NCI-H2171 treated with DMSO at 0.1 percent for 48 hours (cell line): ENCODE data around the gene LRRFIP1.

ENCODE experiments used
- DNase-seq: peaks from one replicate; lab custom pipeline; 2025; lab: John Stamatoyannopoulos, UW

LRRFIP1 gene

DNA sequence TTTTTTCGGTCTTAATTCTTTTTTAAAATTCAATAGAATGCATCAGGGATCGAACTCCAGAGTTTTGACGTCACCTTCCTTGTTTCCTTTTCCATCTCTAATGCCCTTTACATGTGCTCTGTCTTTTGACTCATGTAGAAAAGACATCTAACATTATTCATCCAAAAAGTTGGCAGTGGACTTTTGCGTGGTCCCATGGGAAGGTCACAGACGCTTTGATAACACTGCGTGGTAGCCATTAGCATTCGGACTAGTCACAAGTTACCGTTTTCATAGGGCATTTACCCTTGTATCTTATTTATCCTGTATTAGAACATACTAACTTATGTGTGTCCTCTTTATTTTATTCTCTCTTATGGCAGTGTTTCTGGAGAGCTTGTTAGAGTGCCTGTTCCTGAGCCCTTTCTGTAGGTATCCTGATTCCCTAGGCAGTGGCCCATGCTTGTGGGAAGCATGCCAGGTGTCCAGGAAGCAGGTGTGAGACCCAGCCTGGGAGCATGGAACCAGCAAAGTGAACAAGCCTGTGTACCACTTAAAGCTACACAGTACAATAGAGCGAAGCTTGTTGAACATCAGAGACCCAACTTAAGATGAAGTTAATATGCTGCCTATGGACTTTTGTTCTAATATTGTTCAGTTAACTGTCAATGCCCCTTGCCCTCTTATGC lies 97.6 kb downstream of the LRRFIP1 start:
- DNase-seq, result no peak

DNA sequence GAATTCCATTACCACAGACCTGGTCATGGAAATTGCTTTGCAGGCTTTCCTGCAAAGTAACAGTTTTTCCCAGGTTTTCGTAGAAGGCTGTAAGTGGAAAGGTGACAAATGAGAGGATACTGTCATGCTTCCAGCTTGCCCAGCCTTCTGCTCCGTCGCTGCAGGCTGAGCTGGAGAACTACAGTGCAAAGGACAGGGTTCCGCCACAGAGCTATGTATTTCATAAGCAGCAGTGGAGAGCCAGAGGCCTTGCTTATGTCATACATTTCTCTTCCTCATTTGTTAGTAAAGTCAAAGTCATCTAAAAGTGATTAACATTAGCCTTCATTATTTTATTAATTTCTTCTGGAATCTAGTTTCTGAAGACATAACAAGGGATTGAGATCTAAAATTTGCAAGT lies 98.3 kb downstream of the LRRFIP1 start:
- DNase-seq, result no peak

DNA sequence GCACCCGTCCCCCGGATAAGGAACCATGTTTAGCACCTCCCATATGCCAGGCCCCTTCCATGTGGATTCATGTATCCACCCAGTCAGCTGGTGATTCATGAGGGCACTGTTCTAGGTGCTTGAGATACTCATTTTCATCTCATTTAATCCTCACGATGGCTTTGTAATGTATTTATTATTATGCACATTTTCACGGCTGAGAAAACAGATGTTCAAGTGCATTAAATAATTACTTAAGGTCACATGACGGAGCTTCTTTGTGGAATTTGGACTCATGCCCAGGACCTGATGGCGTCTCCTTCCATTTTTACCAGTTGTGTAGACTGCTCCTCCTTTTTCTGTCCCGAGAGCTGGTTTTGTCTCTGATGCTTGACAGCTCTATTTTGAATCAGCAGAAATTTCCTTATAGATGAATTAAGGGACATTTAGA lies 99.0 kb downstream of the LRRFIP1 start:
- DNase-seq, result peak; percentile 91

DNA sequence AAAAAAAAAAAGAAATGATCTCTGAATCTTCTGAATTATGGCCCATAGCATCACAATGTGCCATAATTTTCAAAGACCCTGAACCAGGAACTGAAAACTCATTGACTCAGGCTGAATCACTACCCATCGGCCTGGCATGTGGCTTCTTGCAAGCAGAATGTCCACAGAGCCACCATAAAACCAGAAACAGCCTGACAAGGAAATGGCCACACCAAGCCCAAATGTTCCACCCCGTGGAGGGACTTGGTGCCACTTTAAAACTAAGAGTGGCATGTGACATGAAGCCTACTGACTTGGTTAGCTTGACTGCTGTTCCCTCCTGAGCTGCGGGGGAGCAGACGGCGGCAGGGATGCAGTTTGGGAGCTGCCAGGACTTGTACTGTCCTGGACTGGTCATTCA lies 100.0 kb downstream of the LRRFIP1 start:
- no peak for DNase-seq

DNA sequence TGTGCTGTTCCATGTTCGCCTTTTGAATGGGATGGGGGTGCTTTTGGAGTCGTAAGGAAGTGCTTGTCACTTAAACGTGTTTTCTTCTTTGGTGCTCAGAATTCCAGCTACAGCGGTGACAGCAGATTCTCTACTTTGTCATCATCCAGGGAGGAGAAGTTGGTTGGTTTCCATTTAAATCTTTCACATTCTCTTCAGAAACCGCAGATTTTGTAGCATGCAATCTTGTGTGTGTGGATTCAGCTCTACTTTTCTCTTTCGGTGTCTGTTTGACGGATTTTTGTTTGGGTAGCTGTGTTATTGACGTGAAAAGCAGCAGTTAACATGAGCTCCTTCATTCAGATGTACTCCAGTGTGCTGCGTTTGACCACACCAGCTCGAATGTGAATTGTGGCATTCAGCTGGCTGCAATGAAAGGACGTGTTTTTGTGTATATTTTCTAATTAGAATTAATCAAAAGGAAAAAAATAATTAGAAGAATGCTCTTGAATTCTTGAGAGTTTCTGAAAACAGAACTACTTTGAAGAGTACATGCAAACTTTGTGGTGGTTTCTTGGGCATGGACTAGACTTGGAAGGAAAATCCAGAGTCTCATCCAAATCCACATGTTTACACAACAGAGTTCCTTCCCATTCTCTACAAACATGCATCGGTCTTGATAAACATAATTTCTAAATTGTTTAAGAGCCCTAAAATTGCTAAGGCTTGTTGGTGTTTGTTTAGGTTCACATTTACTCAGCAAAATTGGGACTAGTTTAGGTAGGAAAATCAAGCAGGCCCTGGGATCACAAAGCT lies 102.5 kb downstream of the LRRFIP1 start:
- no peak for DNase-seq

DNA sequence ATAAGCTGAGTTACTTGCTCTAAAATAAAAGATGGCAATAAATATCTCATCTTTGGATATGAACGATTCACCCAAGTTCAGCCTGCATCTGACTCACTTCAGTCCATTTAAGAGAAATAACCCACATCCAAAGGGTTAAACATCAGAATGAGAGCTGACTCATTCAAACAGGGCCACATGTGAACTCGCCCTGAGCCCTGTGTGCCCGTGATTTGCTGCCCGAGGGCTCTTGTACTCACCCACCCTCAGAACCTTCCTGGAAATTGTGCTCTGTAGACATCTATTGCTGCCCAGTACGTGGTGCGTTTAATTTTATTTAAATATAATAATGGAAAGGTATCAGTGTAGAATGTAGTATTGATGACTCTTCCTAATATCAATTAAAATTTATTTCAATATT lies 104.3 kb downstream of the LRRFIP1 start:
- no peak for DNase-seq

DNA sequence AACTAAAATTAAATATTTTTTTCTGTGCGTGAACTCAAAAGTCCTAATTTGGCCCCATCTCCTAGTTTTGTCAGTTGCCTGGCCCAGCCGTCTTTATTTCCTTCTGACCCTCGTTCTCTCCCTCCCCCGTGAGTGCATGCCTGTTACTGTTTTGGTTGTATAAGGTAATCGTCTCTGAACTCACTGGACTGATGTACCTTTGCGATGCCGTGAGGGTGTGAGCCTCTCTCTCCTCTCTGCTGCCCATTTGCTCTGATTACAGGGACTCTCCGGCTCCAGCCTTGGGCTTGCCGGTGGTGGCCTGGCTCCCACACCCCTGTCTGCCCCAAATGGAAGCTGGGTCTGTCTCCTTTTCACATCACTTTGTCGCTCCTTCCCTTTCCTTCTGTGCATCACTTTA lies 104.7 kb downstream of the LRRFIP1 start:
- DNase-seq, result no peak

DNA sequence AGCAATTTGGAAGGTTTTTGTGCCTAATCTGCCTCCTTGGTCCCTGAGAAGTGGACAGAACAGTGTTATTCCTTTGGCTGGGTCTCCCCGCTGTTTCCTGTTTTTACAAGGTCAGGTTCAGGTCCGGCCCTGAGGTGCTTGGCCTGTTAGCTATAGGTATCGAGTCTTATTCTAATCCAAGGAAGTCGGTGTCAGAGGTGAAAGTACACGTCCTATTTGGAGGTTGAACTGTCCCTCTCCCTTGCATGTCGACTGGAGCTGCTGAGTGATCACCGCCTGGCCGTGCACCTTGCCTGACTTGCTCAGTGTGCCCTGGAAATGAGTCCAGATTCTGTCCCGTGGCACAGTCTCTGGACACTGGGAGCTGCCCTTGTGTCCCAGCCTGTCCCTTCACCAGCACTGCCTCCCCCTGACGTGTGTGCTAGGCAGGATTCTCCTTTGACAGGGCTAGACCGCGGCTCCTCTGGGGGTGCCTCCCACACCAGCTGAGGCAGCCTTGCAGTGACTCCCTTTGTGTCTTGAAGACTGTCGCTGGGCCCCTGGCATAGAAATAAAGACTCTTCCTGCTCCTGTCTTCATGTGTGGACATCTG lies 105.5 kb downstream of the LRRFIP1 start:
- DNase-seq, result no peak

DNA sequence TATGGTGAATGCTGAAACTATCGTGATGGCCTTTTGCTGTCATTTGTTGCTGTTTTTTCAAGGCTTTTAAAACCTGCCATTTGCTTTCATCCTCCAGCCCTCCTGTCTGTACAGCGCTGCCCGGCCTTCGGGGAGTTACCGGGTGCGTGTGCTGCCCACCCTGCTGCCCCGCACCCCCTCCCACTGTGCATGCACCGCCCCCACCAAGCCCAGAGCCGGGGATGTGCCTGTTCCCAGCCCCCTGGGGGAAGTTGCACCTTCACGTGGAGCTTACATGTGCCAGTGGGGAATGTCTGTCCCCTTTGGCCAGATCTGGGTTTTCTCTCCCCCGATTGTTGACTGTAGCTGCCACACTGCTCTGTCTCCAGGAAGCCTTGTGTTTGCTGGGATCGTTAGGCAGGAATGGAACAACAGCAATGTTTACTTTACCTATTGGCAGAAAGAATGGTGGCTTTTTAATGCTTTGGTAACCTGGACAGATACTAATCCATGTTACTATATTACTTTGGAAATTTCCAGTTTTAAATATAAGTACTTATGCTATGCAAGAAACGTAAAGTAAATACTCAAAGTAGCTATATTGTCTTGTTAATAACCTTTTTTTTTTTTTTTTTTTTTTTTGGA lies 106.4 kb downstream of the LRRFIP1 start:
- no peak for DNase-seq

DNA sequence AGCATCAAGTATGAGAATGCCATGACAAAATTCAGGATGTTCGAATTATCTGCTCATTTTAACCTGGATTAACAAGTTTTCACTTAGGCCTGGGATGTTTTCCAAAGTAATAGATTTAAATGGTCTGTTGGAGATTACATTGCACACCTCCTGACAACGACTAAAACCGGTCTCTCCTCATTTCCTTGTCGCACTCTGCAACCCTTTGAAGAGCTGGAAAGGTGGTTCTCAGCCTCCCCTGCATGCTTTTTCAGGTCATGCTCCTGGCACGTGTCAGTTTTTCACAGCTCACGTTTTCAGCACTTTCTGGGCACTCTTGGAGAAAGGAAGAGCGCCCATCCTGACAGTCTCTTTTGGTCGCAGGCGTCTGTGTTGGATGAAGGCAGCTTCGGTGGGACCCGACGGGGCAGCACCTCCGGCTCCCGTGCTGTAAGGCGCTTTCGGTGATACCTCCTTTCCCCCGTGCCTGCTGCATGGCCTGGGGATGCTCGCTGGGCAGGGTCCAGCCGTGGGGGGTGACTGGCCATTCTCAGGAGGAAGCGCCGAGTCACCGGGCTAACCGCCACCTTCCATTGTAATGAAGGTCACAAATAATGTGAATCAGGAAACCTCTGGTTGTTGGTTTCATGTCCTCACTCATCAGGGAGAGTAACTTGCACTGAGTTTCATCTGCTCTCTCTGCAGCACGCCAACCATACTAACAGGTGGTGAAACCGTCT lies 107.7 kb downstream of the LRRFIP1 start:
- no peak for DNase-seq

DNA sequence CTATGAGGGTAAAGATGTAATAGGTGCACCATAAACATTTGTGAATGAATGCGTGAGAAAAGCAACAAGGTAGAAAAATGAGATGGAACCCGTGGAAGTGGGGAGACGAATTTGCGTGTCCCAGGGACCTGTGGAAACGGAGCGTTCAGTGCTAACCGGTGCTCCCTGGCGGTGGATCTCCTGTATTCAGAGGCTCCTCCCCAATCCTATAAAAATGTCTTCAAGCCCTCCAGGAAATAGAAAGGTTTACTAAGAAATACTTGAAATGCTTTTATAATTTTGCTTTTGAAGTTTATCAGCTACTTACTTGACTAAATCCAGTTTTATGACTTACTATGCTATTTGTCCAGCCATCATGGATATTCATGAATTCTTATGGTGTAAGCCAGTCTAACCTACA lies 108.4 kb downstream of the LRRFIP1 start:
- DNase-seq, result no peak

DNA sequence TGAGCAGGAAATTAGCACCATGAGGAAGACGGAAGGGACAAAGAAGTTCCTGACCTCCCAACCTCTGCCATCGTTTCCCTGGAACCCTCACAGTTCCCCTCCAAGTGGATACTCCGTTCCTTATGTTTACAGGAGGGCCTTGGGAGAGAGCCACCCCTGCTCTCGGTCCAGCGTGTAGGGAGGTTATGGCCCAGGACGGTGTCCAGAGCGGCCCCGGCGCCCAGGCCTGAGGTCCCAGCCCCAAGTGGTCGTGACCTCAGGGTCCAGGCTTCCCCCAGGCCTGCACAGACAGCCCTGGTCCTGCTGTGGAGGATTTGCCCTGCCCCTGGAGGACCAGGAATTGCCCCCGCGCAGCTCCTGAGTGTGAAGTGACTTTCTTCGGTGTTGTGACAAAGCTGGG lies 109.4 kb downstream of the LRRFIP1 start:
- DNase-seq, result no peak

DNA sequence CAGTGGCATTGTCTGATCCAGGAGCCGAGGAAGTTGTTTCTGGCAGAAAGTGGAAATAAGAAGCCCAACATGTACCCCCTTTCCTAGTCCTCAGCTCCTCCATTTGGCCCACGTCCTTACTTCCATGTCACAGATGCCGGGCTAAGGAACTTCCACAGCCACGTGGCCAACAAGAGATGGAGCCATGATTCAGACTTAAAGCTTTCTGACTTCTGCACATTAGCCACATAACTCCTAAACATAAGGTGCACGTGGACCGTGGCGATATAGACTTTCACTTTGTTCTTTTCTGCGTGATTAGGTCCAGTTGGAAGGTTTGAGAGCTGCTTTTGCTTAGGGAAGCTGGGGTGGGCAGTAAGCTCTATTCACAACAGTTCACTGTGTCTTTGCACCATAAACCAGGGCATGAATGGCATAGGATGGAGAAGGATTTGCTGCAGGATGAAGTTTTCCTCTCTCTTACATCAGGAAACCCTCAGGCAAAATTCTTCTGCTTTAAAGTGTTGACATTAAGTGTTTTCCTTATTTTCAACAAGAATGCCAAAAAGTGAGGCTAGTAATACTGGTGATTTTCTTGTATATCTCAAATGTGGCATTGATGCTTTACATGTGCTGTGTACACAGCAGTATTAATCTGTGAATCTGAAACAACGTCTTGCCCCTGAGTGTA lies 109.9 kb downstream of the LRRFIP1 start:
- no peak for DNase-seq

DNA sequence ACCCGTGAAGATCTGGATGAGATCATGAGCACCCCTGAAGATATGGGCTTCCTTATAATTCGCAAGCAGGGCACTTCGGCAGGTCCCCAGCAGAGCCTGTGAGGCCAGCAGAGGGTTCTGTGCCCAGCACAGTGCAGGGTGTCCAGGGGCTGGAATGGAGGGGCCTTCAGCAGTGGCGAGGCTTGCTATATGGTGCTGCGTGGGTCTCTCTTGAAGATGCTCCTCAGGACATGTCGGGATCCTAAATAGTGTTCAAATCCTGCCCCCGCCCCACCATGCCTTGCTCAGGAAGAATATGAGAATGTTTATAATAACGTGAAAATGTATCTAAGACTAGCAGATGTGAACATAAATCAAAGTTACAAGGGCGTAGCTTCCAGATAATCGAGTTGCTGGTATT lies 110.9 kb downstream of the LRRFIP1 start:
- no peak for DNase-seq

DNA sequence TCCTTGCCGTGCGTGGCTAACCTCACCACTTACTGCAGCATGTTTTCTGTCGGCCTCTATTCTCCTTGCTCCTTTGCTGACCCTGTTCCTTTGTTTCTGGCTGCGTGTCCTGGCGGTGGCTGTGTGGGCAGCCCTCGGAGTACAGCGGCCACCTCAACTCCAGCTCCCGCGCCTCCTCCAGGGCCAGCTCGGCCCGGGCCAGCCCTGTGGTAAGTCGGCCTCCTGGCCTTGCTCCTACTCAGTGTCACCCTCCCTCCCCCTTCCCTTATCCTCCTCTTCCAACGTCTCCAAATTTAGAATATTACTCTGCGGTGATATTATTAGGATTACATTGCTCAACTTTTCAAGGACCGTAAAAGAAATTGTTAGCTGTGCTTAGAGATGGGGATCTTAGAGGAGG lies 111.7 kb downstream of the LRRFIP1 start:
- DNase-seq, result no peak

DNA sequence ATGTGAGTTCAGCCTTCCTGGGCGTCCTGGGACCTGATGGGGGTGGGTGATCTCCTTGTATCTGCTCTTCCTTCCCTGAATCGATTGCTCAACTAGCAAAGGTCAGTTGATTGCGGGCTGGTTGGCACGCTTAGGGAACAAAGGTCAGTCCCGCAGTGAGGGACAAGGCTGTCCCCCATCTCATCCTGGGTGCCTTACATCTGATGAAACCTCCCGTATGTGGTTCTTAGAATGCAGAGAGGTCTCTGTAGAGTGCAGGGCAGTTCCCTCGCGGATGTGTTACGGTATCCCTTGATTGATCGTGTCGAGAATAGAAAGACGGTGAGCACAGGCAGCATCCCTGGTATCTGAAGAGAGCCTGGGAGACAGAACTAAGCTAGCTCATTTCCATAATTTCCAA lies 114.8 kb downstream of the LRRFIP1 start:
- DNase-seq, result no peak

DNA sequence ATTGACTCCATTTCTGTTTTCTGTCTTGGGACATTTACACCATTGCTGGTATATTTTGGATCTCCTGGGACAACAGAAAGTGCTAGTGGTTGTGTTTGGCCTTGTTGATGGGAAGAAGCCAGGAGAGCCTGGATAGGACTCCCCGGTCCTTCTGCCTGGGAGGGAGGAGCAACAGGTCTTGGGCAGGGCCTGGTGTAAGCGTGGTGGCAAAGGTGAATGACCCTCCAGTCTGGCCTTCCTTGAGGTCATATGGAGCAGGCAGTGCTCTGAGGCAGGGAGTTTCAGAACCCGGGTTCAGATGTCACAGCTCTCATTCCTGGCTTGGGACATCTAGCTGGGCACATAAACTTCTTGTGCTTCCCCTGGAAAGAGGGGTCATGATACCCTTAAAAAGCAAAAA lies 115.2 kb downstream of the LRRFIP1 start:
- no peak for DNase-seq

DNA sequence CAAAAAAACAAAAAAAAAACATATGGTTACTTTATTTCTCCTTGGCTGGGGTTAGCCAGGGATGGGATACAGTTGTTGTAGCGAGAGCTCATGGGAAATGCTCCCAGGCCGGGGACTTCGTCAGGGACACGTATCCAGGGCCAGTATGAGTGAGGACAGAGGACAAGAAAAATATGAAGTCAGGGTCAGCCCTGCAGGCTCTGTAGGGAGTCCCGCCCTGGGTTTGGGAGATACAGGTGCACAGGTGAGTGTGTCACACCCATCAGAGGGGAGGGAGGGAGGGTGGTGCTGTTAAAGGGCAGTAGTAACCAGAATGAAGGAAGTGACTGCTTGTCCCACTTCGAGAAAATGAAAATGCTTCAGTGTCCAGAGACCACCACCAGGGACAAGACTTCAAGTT lies 115.6 kb downstream of the LRRFIP1 start:
- no peak for DNase-seq

DNA sequence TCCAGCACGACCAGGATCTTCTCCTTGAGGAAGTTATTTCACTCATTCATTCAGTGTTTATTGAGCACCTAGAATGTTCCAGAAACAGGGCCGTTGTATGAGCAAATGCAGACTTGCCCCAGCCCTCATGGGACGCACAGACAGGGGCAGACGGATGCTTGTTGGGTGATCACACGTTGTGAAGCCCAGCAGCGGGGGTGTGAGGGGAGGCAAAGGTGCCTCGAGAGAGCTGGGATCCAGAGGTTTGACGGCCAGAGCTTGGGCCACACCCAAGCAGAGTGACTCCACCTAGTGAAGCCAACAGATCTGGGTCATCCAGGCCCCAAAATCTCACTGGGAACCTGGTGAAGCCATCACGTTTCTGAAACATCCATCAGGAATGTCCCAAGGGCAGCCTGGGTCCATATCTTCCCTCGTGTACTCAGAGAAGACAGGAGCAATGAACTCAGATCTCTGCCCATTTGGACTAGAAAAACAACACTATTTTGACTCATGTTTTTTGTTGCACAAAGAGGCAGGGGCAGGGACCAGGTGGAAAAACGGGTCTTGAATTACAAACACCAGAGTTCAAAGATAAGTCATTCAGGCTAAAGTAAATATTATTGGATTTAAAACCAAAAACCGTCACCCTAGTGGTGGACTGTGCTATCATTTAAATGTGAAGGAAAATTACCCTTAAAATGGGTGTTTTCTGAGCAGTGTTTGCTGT lies 116.3 kb downstream of the LRRFIP1 start:
- DNase-seq, result no peak

DNA sequence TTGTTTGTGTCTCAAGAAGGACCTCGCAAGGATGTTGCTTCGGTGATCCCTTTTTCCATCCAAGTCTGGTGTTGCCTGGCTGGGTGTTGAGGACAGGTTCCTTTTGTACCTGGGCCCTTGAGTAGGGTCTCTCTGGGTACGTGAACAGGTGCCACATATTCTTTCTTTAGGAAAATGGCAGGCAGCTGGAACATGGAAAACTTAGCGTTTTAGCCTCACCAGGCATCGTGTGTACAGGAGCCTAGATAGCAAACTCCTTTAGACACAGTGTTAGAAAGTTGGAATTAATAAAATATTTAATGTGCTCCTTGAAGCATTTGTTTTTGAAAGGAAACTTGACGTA lies 116.9 kb downstream of the LRRFIP1 start:
- DNase-seq, result no peak

DNA sequence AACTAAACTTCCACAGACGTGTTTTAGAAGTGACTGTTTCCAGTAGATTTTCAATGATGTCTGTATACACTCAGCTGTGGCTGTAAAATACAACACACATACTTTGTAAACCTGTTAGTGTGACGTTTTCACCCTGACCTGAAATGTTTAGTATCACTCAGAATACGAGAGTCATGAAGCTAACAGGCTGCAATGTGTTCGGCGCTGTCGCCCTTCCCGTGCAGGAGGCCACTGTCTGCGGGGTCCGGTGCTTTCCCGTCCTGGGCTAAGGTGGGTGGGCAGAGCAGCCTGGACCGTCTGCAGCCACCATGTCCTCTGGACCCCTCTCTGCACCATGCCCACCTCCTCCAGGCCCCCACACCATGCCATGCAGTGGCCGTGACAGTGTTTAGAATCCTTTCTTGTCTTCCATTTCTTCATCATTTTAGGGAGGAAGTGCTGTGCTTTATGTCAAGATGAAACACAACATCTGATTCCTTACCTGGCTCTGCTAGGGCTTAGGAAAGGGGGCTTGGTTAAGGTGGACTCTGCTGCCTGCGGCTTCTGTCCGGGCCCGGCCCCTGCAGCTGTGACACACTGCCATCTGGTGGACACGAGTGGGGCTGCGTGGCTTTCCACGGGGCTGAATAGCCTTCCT lies 117.3 kb downstream of the LRRFIP1 start:
- DNase-seq, result peak; percentile 2
